ENCODE data around the gene FBXW11.

FBXW11 gene

DNA sequence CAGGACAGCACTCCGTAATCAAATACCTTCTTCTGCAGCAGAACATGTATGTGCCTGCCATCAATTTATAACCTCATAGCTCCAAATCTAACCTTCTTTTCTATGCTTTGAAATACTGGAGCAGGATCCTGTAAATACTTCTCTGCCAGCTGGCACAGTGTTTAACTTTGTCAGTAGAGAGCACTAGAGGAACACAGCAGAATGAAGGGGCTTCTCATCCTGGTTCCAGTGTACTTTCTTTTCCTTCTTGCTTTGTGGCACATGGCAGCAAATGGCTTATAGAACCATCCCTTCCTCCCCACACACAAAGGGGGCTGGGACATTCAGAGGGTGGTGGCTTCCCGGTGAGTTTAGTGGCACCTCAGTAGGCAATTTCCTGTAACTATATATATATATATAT lies 3.8 kb upstream of the FBXW11 start:
- DNase-seq: no peak

DNA sequence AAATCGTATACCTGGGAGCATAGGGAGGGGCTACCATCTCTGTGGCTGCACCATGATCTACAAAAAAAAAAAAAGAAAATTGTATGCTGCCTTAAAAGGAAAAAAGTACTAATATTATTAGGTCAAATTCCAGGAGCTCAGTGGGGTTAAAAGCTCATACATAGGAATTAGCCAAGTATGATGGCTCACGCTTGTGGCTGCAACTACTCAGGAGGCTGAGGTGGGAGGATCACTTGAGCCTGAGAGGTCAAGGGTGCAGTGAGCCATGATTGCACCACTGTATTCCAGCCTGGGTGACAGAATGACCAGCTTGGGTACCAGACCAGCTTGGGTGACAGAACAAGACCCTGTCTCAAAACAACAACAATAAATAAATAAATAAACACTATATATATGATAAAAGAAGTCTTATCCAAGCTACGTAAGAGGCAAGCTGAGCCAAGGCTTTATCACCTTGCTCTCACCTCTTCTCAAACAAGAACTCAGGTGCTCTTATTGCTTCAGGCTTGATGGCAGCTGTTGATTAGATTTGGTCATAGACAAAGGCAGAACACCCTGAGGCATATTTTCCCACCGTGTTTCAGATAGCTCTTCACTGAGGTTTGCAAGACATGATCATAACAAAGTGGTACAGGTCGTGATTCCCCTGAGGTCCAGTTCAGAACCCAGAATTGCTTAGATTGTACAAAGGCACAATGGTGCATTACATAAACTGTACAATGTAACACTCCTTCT lies 3.3 kb upstream of the FBXW11 start:
- DNase-seq: no peak

DNA sequence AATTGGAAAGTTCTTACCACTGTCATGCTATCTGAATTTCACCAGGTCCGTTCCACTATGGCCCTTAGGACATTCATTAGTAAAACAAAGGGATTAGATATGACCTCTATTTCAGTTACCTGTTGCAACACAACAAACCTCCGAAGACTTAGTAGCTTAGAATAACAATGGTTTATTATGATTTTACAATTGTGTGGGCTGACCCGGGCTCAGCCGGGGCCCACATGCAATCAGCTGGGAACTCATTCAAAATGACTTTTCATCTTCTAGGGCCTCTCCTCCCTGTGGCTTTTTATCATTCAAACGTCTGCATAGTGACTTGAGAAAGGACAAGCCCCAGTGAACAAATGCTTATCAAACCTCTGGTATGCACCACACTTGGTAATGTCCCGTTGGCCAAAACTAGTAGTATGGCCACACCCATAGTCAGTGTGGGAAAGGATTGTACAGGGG lies 2.3 kb upstream of the FBXW11 start:
- DNase-seq: no peak

DNA sequence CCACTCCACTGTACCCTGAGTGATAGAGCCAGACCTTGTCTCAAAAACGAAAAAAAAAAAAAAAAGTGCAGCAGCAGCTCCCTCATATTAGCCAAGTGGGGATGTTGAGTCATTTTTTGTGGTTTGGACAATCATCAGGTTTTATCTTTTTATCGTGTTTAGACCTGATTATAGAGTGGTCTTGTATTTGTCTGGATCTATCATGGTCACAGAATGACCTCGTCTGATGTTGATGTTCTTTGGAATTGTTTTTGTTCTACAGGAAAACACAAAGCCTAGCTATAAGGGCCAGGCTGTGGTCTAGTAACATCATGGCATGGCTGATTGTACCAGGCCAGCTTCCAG lies 1.6 kb upstream of the FBXW11 start:
- DNase-seq: no peak

DNA sequence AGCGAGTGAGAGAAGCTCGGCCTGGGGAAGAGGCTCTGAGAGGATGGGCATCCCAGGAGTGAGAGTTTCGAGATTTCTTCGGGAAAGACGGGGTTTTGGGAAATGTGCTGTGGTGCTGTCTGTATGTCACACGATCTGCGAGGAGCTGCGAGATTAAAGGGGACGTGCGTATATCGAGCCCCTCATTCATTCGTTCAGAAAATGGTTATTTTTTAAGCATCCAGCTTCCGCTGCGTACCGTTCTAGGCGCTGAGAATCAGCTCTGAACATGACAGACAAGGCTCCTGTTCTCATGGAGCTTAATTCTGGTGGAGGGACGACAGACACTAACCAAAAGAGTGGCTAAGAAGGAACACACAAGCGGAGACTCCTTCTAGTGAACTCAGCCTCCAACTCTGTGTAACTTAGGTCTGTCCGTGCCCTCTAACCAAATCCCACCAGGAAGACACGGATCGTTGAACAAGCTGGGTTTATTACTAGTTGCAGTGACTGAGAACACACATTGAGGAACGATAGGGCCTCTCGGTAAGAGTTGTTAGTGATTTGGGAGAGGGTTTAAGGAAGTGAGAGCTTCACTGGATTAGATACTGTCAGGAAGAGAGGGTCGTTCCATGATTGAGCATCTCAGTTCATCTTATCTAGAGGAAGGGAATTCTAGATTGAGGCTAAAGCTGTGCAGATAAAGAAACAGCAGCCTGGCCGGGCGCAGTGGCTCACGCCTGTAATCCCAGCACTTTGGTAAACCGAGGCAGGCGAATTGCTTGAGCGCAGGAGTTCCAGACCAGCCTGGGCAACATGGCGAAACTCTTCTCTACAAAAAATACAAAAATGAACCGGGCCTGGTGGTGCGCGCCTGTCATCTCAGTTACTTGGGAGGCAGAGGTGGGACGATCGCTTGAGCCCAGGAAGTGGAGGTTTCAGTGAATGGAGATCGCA lies 1.0 kb upstream of the FBXW11 start:
- DNase-seq: no peak

DNA sequence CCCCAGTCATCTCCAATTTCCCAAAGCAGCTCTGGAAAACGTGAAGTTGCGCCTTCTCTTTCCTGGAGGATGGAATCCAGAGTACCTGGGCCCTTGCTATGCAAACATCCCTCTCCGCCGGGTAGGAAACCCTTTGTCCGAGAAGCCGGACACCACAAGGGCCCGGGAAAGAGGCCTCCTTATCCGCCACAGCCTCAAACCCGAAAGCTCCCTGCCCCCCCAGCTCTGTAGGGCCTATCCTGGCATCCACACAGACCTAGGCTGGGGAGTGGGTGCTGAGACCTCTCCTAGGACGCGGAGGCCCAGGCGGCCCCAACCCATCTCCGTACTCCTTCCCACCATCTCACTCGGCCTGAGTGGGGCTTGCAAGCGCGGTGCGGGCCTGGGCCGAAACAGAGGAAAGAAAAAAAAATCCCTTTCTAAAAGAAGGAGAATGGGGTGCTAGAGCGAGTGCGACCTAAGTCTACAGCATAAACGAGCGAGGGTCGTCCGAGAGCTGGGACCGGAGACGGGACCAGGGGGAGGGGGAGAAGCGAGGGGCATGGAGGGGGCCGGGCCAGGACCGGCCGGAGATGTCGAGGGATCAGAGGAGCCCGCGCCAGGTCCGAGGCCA lies 624 bp downstream of the FBXW11 start:
- DNase-seq: no peak

DNA sequence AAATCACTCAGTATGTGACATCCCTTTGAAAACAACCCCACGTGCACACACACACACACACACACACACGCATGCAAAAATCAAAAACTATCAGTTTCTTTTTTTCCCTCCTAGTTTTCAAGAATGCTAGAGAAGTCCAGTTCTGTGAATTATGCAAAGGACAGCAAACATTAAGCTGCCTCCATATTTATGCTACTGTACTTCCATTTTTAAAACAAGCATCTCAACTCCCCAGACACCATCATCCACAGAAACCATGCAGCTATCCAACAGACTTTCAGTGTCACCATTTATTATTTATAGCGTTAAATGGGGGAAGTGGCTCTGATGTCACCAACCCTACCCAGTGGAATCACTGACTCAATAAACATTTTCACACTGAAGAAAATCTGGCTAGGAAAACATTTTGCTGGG lies 1.6 kb downstream of the FBXW11 start:
- no peak for DNase-seq

DNA sequence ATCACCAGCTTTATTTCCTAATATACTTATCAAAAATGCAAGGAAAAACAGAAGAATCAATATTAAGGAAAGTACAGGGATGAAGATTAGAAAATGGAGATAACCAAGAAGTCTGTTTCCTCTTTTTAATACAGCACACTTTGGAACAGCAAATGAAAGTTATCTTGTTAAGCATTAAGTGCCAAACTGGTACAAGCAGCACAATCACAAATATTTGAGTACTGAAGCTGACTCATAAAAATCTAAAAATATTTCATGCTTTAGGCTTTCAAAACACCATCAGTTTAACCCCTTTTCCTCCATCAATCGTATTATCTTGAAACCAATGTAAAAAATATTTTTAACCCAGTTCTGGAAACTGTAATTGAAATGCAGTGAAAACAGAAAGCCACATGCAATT lies 2.7 kb downstream of the FBXW11 start:
- DNase-seq: no peak

DNA sequence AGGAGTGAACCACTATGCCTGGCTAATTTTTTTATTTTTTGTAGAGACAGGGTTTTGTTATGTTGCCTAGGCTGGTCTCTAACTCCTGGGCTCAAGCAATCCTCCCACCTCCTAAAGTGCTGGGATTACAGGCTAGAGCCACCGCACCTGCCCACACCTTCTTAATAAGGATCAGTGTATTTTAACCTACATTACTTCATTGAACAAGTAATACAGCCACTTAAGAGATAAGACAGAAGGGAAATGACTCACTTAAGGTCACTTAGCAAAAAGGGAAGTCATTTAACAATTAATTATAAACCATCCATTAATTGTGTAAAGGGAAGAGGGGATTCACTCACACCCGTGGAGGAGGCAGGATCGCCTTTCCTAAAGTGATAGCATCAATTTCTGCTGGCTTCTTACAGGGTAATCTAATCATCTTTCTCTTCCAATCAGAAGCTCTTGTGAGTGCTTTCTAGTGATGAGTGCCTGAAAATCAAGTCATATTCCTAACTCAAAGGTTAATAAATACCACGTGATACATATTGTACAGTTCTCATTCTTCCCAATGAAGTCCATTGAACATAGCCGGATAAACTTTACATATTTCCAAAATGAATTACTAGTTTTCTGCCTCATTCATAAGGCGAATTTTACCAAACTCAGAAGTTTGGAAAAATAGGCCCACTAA lies 3.5 kb downstream of the FBXW11 start:
- DNase-seq: no peak

DNA sequence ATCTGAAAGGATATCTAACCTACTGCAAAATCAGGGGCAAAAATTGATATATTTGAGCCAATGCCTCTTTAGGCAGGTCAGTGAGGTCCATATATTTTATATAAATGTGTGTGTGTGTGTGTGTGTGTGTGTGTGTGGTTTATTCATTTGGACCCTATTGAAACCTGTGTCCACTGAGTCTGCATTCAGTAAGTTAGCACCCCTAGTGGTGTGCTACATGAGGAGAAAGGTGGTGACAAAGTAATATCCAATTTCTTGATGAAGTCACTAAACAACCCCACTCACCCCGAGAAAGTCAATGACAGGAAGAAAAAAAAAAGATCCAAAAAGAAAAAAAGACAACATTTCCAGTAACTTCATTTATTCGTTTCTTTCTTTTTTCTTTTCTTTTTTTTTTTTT lies 4.1 kb downstream of the FBXW11 start:
- DNase-seq: no peak

DNA sequence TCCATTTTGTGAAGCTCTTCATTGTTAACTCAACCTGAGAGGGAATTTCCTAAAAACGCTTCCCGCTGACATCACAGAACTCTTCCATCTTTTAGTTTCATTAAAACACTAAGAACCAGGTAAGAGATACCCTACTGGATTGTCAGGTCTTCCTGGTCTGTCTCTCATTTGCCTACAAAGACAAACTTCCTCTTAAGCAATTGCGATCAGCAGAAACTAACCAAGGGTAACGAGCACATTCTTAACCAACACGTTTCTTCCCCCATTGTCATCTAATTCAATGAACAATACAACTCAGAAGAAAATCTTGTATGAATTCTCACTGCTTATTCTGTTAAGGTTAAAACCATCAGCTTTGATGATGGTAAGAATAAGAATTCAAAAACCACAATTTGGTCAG lies 6.6 kb downstream of the FBXW11 start:
- DNase-seq: no peak

DNA sequence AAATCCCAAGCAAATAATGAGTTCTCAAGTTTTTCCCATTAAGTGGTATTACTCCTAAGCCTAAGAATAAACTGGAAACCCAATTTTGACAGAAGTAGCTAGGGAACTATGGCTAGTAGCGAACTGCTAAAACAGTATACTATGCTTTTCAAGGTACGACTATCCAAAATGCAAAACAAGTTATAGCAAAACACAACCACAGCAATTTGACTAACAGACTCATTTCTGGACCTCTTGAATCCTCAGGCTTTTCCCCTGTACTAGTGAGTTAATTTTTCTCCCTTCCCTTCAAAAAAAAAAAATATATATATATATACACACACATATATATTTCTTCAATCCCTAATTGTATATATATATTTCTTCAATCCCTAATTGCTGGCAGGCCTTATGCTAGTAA lies 7.3 kb downstream of the FBXW11 start:
- no peak for DNase-seq

DNA sequence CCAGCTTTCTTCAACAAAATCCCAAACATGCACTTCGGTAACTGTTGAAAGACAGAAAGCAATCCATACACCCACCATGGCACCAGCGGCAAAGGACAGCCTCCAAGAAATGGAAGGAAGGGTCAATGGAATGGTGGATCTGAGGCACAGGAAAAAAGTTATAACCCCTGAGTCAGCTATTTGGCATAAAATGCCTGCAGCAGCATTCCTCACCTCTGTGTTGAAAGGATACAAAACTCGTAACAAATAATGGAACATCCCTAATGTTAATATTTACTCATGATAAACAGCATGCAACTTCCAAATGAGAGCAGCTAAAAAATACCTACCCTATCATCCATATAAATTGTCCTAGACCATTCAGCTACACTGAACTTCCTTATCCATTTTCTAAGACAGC lies 9.4 kb downstream of the FBXW11 start:
- no peak for DNase-seq

DNA sequence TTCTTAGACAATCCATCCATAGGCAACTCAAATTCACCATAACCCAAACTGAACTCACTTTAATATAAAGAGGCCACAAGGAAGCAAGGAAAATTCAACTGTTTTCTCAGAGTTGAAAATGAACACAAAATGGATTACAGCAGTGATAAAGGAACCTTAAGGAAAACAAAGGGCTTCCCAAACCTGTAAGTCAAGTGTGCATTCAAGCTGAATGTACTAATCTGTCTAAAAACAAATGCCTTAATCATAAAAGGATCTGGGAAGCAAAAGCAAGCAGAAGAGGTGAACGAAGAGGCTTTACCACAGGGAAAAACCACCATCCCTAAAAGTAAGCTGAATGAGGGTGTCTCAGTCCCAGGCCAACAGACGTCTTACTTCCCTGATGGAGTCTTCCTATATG lies 13.6 kb downstream of the FBXW11 start:
- DNase-seq: no peak

DNA sequence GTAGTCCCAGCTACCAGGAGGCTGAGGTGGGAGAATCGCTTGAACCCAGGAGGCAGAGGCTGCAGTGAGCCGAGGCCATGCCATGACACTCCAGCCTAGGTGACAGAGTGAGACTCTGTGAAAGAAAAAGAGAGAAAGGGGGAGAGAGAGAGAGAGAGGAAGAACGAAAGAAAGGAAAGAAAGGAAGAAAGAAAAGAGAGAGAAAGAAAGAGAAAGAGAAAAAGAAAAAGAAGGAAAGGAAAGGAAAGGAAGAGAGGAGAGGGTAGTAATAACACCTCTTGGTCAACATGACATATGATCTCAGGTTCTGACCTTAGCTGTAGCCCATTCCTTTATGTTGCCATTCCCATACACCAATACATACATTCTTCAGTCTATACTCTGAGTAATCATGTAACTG lies 14.1 kb downstream of the FBXW11 start:
- no peak for DNase-seq

DNA sequence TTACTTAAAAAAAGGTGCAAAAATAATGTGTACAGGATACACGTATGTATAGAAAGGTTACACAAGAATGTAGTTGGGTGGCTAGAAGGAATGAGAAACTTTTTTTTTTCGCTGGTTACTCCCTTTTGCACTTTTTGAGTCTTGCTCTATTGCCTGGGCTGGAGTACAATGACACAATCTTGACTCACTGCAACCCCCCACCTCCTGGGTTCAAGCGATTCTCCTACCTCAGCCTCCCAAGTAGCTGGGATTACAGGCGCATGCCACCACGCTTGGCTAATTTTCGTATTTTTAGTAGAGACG lies 15.8 kb downstream of the FBXW11 start:
- no peak for DNase-seq

DNA sequence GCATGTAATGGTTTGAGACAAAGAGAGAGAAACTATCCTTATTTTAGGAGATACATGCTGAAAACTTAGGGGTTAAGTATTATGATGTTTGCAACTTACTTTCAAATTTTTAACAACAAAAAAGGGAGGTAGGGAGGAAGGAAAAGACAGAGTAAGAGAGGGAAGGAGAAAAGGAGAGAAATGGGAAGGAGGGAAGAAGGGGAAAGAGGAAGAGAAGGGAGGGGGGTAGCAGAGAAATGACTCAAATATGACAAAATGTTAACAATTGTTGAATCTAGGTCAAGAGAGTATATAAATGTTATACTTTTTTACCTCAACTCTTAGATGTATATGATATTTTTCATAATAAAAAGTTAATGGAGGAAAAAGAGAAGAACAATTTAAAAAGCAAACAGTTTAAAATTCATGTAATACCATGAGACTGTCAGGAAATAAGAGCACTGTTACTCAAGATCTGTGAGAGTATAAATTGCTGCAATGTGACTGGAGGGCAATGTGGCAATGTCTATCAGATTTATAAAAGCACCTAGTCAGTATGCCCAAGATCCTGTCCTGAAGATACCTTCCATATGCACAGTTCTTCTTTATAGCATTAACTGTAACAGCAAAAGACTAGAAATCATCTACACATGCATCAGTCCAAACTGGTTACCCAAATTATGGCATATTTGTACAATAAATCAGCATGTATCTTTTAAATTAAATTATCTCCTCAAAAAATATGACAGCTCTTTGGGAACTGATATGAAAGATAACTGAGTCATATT lies 16.3 kb downstream of the FBXW11 start:
- no peak for DNase-seq

DNA sequence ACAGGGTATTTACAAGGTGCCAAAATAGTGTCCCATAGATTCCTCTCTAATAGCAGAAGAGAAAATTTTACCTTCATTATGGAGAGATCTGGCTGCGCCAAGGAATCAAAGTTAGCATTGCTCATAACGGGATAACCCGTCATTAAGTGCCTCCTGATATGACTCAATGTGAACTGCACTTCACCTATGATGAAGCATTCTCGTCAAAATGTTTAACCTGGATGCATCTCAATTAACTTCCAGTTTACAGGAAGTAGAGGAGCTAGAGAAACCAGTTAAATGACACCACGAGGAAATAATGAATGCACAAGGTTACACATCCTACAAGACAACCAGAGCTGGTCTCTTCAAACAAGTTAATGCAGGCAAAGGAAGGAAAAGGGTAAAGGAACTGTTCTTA lies 17.2 kb downstream of the FBXW11 start:
- no peak for DNase-seq

DNA sequence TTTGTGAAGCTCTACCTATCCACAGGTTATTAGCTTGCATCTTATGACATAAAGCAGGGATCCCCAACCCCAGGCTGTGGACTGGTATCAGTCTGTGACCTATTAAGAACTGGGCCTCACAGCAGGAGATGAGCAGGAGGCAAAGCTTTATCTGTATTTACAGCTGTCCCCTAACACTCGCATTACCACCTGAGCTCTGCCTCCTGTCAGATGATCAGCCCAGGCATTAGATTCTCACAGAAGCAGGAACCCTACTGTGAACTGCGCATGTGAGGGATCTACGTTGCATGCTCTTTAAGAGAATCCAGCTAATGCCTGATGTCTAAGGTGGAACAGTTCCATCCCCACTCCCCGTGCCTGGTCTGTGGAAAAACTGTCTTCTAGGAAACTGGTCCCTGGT lies 19.7 kb downstream of the FBXW11 start:
- DNase-seq: no peak

DNA sequence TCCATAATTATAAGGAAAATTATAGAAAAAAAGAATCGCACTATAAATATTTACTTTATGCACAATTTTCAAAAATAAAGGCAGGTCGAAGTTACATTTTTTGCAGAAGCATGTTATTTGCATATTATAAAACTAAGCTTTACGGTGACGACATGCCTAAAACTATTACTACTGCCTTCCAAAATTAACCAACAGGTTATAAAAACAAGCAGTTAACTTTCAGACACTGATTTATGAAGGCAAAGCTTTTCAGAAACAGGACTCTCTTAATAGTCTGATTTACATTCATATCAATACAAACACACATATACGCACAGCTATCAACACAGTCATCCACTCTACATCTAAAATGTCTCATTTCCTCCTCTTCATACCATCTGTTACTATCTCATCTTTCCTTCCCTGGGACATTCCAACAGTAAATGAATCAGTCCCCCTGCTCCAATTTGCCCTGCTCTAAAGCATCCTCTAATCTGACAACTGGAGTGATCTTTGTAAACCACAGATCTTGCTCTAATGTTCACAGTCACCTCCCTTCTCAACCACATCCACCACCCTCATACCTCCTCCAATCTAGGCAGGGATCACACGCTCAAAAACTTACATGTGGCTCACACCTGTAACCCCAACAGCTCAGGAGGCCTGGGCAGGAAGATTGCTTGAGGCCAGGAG lies 21.6 kb downstream of the FBXW11 start:
- DNase-seq: peak; percentile 31

DNA sequence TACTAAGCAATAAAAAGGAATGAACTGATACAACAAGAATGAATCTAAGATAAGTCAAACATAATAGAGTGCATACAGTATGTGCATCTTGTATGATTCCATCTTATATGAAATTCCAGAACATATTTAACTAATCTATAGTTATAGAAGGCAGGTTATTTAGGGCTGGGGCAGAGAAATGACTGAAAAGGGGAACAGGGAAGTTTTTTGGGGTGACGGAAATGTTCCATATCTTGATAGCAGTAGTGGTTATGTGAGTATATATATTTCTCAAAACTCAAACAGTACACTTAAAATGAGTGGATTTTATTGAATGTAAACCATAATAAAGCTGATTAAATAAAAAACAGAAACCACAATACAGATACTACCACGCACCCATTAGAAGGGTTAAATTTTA lies 24.6 kb downstream of the FBXW11 start:
- no peak for DNase-seq

DNA sequence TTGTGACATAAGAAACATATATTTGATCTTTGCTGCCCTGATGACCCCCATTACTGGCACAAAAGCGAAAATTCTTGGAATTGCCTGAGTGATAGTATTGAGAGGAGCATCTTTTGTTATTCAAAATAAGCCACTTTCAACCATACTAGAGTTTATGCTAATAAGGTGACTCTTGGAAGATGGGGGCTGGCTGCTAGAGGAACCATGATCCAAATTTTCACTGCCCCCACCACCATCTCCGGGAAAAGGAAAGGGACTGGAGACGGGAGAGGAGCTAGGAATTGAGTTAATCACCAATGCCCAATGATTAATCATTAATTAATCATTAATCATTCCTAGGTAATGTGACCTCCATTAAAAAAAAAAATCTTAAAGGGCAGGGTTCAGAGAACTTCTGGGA lies 25.6 kb downstream of the FBXW11 start:
- no peak for DNase-seq
